GM12878 (cell line): ENCODE results near the gene ZNF418. TPM values are rescaled to one million over a fixed set of nuclear protein-coding genes. Genes with fewer than 3 reads are reported as not detected.
A peak's percentile ranks its signal among the peaks of the same experiment; 100 is the strongest.

ENCODE experiments used
- ATAC-seq: fragments of 200-7000 bp; cut with Tn5 transposase; 3 replicates; pipeline ENCODE4 v1.9.1; 2020; ENCODE audit warnings: mild to moderate bottlenecking, moderate library complexity
- BruUV-seq: library from RNA; stranded (reverse); fragments of 400-500 nt; replicated peaks from 2 replicates; lab custom pipeline; 2021; lab: Mats Ljungman, UMichigan
- CTCF ChIA-PET: fragments of 300-600 bp; sonication (Branson Sonifier 250); formaldehyde crosslinking; extraction: SDS; loops from one replicate; lab custom pipeline; 2021; ENCODE audit warnings: inconsistent platforms; lab: Yijun Ruan, JAX
- POLR2A ChIA-PET: fragments of 350-600 bp; formaldehyde crosslinking; extraction: SDS; loops from one replicate; lab custom pipeline; 2021; ENCODE audit warnings: inconsistent platforms; lab: Charles Lee
- RAD21 ChIA-PET: fragments of 300-600 bp; sonication (Branson Sonifier 250); formaldehyde crosslinking; loops from one replicate; lab custom pipeline; 2023; ENCODE audit warnings: antibody characterized with exemption; ENCODE audit not compliant: unreplicated experiment; lab: Charles Lee
- SMC1A ChIA-PET: fragments of 300-600 bp; sonication (Branson Sonifier 250); formaldehyde crosslinking; loops from one replicate; lab custom pipeline; 2023; ENCODE audit not compliant: unreplicated experiment, uncharacterized antibody; lab: Charles Lee
- DNase-seq: peaks from one replicate; pipeline ENCODE4 v3.0.0-alpha.2; 2011; ENCODE audit warnings: low read depth, low spot score
- FAIRE-seq: peaks from 3 replicates; lab custom pipeline; 2011; peaks lifted over from hg19 to GRCh38; lab: Jason Lieb, UNC
- H2AFZ ChIP-seq: 2 replicates; pipeline ENCODE4 v1.6.0; 2011; ENCODE audit warnings: low read depth, low read length, control low read depth; ENCODE audit not compliant: control insufficient read depth
- H3K27ac ChIP-seq: 2 replicates; pipeline ENCODE4 v1.5.1; 2011; ENCODE audit warnings: control low read depth; ENCODE audit not compliant: control insufficient read depth, insufficient read depth
- H3K27me3 ChIP-seq, 2 experiments: replicated peaks in 1 of 2; 2 replicates each; pipeline versions ENCODE4 v1.6.0 to v1.6.1; 2011; ENCODE audit warnings: low read length in 1 of 2; ENCODE audit not compliant: control insufficient read depth in 2 of 2, insufficient read depth in 2 of 2
- H3K36me3 ChIP-seq, 2 experiments: 2 replicates each; pipeline ENCODE4 v1.5.1; 2011; ENCODE audit warnings: low read length in 1 of 2; ENCODE audit not compliant: control insufficient read depth in 2 of 2, insufficient read depth in 2 of 2
- H3K4me1 ChIP-seq: 2 replicates; pipeline ENCODE4 v1.6.1; 2011; ENCODE audit warnings: mild to moderate bottlenecking, low read length, moderate library complexity, mixed read lengths; ENCODE audit not compliant: control insufficient read depth, insufficient read depth
- H3K4me2 ChIP-seq: 2 replicates; pipeline ENCODE4 v1.6.0; 2011; ENCODE audit warnings: control low read depth; ENCODE audit not compliant: control insufficient read depth, insufficient read depth
- H3K4me3 ChIP-seq: fragments of 200-600 bp; sonication (generic); 2 replicates; pipeline ENCODE4 v1.5.1; 2016
- H3K79me2 ChIP-seq: 2 replicates; pipeline ENCODE4 v1.6.0; 2011; ENCODE audit warnings: low read length; ENCODE audit not compliant: control insufficient read depth, insufficient read depth
- H3K9ac ChIP-seq: 2 replicates; pipeline ENCODE4 v1.8.0; 2011; ENCODE audit warnings: low read length, control low read depth, mixed read lengths; ENCODE audit not compliant: control insufficient read depth, insufficient read depth
- H3K9me3 ChIP-seq: replicated peaks from 3 replicates; pipeline ENCODE4 v1.5.1; 2011; ENCODE audit warnings: mild to moderate bottlenecking, low read length; ENCODE audit not compliant: control insufficient read depth, insufficient read depth
- H4K20me1 ChIP-seq: 2 replicates; pipeline ENCODE4 v1.6.0; 2011; ENCODE audit not compliant: control insufficient read depth, insufficient read depth
- ATF7 ChIP-seq: fragments of 450-650 bp; IDR thresholded peaks from 2 replicates; pipeline ENCODE4 v1.6.1; 2016; ENCODE audit warnings: low read depth, mild to moderate bottlenecking
- KLF5 ChIP-seq: fragments of 450-650 bp; IDR thresholded peaks from 2 replicates; pipeline ENCODE4 v1.6.1; 2014; ENCODE audit warnings: mild to moderate bottlenecking; ENCODE audit not compliant: partially characterized antibody
- POU2F2 ChIP-seq: IDR thresholded peaks from 3 replicates; pipeline ENCODE4 v1.6.1; 2011; ENCODE audit warnings: low read depth, mild to moderate bottlenecking, low read length, borderline replicate concordance
- SMAD5 ChIP-seq: IDR thresholded peaks from 2 replicates; pipeline ENCODE4 v1.6.1; 2016; ENCODE audit warnings: antibody characterized with exemption, low read depth
- ZNF217 ChIP-seq: fragments of 450-650 bp; IDR thresholded peaks from 2 replicates; pipeline ENCODE4 v1.6.1; 2017; ENCODE audit warnings: antibody characterized with exemption, mild to moderate bottlenecking
- WGBS: methylation state at CpG from one replicate; pipeline ENCODE4 v1.1.6; 2016; ENCODE audit warnings: low lambda C conversion rate; ENCODE audit not compliant: insufficient replicate concordance, insufficient coverage; ENCODE audit errors: missing lambda C conversion rate; 5-methylcytosine and 5-hydroxymethylcytosine counted together
- in situ Hi-C: fragments of 300-500 bp; cut with MboI; formaldehyde crosslinking; loops from 9 replicates; pipeline ENCODE4 v1.14.3; 2018; ENCODE audit warnings: mixed read lengths
- intact Hi-C: fragments of 100-400 bp; cut with micrococcal nuclease; formaldehyde crosslinking; loops from one replicate; pipeline ENCODE4 v1.14.2; 2022; ENCODE audit not compliant: unreplicated experiment
- polyA plus RNA-seq, 11 experiments: library from polyadenylated mRNA; depleted of rRNA in 4 of 11; unstranded in 6 of 11; stranded (reverse) in 5 of 11; fragments of >200 nt; fragmentation: Nextera tagmentation in 4 of 11; fragmentation: Illumina TruSeq in 1 of 11; extraction: Ambion mirVana in 4 of 11; extraction: Trizol in 1 of 11; gene quantifications; 1 replicate in 1 of 11; 2 replicates in 10 of 11; pipeline versions ENCODE4 v1.2.1 to v1.2.3, GENCODE V29; 2011 to 2016; ENCODE audit warnings: inconsistent platforms in 2 of 11, missing spikeins in 2 of 11, low read depth in 1 of 11
- total RNA-seq, 4 experiments: library from RNA; depleted of rRNA in 3 of 4; stranded (reverse); fragments of >200 nt in 3 of 4; fragmentation: Illumina TruSeq in 1 of 4; extraction: Trizol in 1 of 4; gene quantifications; 2 replicates each; pipeline versions ENCODE4 v1.2.1 to v1.2.3, GENCODE V29; 2013 to 2021
- TF ChIP-seq, protein P1 (sequence below): fragments of 450-650 bp; IDR thresholded peaks from 2 replicates; pipeline ENCODE4 v1.6.1; 2017; ENCODE audit warnings: low read depth, mild to moderate bottlenecking, moderate library complexity

Gene ZNF418
- total and polyA plus RNA-seq, 10 of the 15 experiments (the other 5 are each of a cell fraction or from before 2014, with no cell fraction given) = 0.20 to 1.3 (median 0.59) TPM; not detected in 1

DNA sequence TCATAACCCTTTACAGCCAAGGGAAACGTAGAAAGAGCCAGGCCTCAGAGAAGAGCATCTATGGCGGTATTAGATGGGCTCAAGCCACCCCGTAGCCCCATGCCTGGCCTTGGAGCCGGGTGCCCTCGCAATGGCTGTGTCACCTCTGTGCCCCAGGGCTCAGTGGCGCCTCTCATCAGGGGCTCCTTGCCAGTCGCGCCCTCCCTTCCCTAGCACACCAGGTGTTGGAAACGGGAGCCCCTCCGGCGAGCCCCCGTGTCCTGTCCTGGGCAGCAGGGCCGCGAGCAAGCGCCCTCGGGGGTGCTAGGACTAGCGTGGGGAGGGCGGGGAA lies 11.9 kb upstream of the ZNF418 start (continued):
- TF ChIP-seq, protein P1, sequence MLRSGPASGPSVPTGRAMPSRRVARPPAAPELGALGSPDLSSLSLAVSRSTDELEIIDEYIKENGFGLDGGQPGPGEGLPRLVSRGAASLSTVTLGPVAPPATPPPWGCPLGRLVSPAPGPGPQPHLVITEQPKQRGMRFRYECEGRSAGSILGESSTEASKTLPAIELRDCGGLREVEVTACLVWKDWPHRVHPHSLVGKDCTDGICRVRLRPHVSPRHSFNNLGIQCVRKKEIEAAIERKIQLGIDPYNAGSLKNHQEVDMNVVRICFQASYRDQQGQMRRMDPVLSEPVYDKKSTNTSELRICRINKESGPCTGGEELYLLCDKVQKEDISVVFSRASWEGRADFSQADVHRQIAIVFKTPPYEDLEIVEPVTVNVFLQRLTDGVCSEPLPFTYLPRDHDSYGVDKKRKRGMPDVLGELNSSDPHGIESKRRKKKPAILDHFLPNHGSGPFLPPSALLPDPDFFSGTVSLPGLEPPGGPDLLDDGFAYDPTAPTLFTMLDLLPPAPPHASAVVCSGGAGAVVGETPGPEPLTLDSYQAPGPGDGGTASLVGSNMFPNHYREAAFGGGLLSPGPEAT = no peak
- TF ChIP-seq, all 136 proteins: peak for 0

GRCh38 chr19:57946316-57946715 lies 11.1 kb upstream of the ZNF418 start:
- in situ Hi-C loops = no loop called here
- 67% methylated on average over 2 of the region's 2 CpGs for WGBS
- Histone ChIP-seq H3K4me2 (peak overlapping the region; percentile 76), H3K27ac (no peak overlapping the region), H4K20me1 (no peaks in the 10 kb centered on the region), H3K9me3 (peaks cover 37% of the 10 kb centered on the region), H3K4me3 (peak overlapping the region; percentile 84), H3K9ac (no peak overlapping the region), H3K79me2 (peaks cover 10% of the 10 kb centered on the region), H3K36me3 (peaks cover 8 to 11% of the 10 kb centered on the region in 2 experiments), H3K27me3 (no peaks in the 10 kb centered on the region), H2AFZ (no peak overlapping the region), H3K4me1 (no peaks in the 10 kb centered on the region)
- TF ChIP-seq SMAD5 (no peak), ATF7 (no peak)
- CTCF ChIA-PET = no interaction called here
- ATAC-seq (no peak), DNase-seq (no peak), FAIRE-seq (no peak)
- POLR2A ChIA-PET = interaction anchor here (0.5 kb wide), 1 partner anchor 648 kb away, joined by 3 read pairs; no protein-coding TSS in a partner anchor
- RAD21 ChIA-PET = no interaction called here
- BruUV-seq = no TSS peak
- intact Hi-C loops = no loop called here
- SMC1A ChIA-PET = no interaction called here

GRCh38 chr19:57941593-57941992 lies 6.4 kb upstream of the ZNF418 start:
- SMC1A ChIA-PET = no interaction called here
- FAIRE-seq (no peak), DNase-seq (no peak), ATAC-seq (no peak)
- 100% methylated on average over 3 of the region's 3 CpGs for WGBS
- H3K9ac ChIP-seq = no peak overlapping the region
- TF ChIP-seq, protein P1 = no peak
- no peak for TF ChIP-seq POU2F2
- no peak for TF ChIP-seq KLF5
- TF ChIP-seq ZNF217 = no peak
- H3K36me3 ChIP-seq = peaks cover 12 to 16% of the 10 kb centered on the region in 2 experiments
- no peak overlapping the region for H3K4me2 ChIP-seq
- CTCF ChIA-PET = no interaction called here
- H4K20me1 ChIP-seq = no peaks in the 10 kb centered on the region
- RAD21 ChIA-PET = no interaction called here
- POLR2A ChIA-PET = no interaction called here
- BruUV-seq = TSS peak; percentile 7
- no peaks in the 10 kb centered on the region for H3K4me1 ChIP-seq
- in situ Hi-C loops = no loop called here
- no peak overlapping the region for H3K27ac ChIP-seq
- H3K4me3 ChIP-seq = no peak overlapping the region
- peaks cover 1% of the 10 kb centered on the region for H3K79me2 ChIP-seq
- no peaks in the 10 kb centered on the region for H3K27me3 ChIP-seq
- no peak overlapping the region for H2AFZ ChIP-seq
- intact Hi-C loops = no loop called here
- H3K9me3 ChIP-seq = peaks cover 41% of the 10 kb centered on the region
